Peyer's patch (tissue), 4 donors: ENCODE measurements around the gene SEMA3A. TPM values are rescaled to one million over a fixed set of nuclear protein-coding genes. Genes with fewer than 3 reads are reported as not detected.

Source experiments
- DNase-seq, 3 donors: peaks; one replicate each; pipeline ENCODE4 v3.0.0-alpha.2; 2017 to 2019
- H3K27ac ChIP-seq, 4 donors: fragments of 200-600 bp; sonication (generic); one replicate each; pipeline ENCODE4 v1.5.1; 2016 to 2019
- H3K27me3 ChIP-seq, 2 donors: fragments of 200-600 bp; sonication (generic); one replicate each; pipeline ENCODE4 v1.5.1; 2019
- H3K36me3 ChIP-seq, 3 donors: fragments of 200-600 bp; sonication (generic); one replicate each; pipeline ENCODE4 v1.5.1; 2016 to 2019
- H3K4me1 ChIP-seq, 4 donors: fragments of 200-600 bp; sonication (generic); one replicate each; pipeline ENCODE4 v1.5.1; 2016 to 2019
- H3K4me3 ChIP-seq, 4 donors: fragments of 200-600 bp; sonication (generic); 1 replicate in 3 of 4; 2 replicates in 1 of 4; pipeline ENCODE4 v1.5.1; 2016 to 2019; ENCODE audit warnings: mild to moderate bottlenecking in 1 of 4
- H3K9me3 ChIP-seq, 4 donors: fragments of 200-600 bp; sonication (generic); one replicate each; pipeline ENCODE4 v1.5.1; 2016 to 2019; ENCODE audit warnings: mild to moderate bottlenecking in 1 of 4
- POLR2A ChIP-seq, 2 donors: fragments of 450-650 bp; IDR thresholded peaks; one replicate each; pipeline ENCODE4 v1.5.1; 2017; ENCODE audit warnings: antibody characterized with exemption in 2 of 2, mild to moderate bottlenecking in 2 of 2, moderate library complexity in 2 of 2
- total RNA-seq, 4 donors: library from RNA; depleted of rRNA; stranded (reverse); fragments of >200 nt; gene quantifications; one replicate each; pipeline ENCODE4 v1.1.0, GENCODE V29; 2016
- TF ChIP-seq, protein P1 (sequence below), 6 experiments: fragments of 450-650 bp in 4 of 6; fragments of 200-600 bp in 2 of 6; sonication (generic) in 1 of 6; IDR thresholded peaks; one replicate each; pipeline ENCODE4 v1.5.1; 2017 to 2019; ENCODE audit warnings: antibody characterized with exemption in 6 of 6, mild to moderate bottlenecking in 3 of 6, moderate library complexity in 1 of 6

The SEMA3A gene
- total RNA-seq, 4 donors from 2014 or later: 1.3 to 12.4 (median 3.8) TPM

DNA sequence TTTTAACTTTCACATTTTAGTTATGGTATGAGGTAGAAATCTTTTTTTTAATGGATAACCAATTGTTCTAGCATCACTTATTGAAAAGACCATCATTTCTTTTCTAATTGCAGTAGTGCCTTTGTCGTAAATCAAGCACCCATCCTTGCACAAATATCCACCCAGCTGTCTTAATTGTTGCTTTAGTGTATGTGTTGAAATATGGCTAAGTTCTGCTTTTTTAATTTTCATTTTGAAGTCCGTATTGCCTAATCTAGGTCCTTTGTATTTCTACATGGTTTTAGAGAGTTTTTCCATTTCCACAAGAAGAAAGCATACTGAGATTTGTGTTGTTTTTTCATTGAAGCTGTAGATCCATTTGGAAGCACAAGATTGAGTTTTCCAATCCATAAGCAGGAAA, 286.1 kb downstream of the SEMA3A start:
- Histone ChIP-seq H3K27ac (no peak overlapping the region), H3K4me1 (no peaks in the 10 kb centered on the region), H3K36me3 (no peaks in the 10 kb centered on the region), H3K27me3 (no peaks in the 10 kb centered on the region), H3K4me3 (no peak overlapping the region), H3K9me3 (no peaks in the 10 kb centered on the region)
- no peak for DNase-seq
- TF ChIP-seq, protein P1, sequence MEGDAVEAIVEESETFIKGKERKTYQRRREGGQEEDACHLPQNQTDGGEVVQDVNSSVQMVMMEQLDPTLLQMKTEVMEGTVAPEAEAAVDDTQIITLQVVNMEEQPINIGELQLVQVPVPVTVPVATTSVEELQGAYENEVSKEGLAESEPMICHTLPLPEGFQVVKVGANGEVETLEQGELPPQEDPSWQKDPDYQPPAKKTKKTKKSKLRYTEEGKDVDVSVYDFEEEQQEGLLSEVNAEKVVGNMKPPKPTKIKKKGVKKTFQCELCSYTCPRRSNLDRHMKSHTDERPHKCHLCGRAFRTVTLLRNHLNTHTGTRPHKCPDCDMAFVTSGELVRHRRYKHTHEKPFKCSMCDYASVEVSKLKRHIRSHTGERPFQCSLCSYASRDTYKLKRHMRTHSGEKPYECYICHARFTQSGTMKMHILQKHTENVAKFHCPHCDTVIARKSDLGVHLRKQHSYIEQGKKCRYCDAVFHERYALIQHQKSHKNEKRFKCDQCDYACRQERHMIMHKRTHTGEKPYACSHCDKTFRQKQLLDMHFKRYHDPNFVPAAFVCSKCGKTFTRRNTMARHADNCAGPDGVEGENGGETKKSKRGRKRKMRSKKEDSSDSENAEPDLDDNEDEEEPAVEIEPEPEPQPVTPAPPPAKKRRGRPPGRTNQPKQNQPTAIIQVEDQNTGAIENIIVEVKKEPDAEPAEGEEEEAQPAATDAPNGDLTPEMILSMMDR (IDR thresholded peaks at IDR 0.05): no peak
- no peak for TF ChIP-seq POLR2A (IDR thresholded peaks at IDR 0.05)
